Lower leg skin (tissue), 4 donors: ENCODE data around the gene PDS5B. TPM values are rescaled to one million over a fixed set of nuclear protein-coding genes. Genes with fewer than 3 reads are reported as not detected.

Experiments used
- DNase-seq, 2 donors: peaks; one replicate each; pipeline ENCODE4 v3.0.0-alpha.2; 2019; ENCODE audit warnings: low spot score in 2 of 2
- H3K4me3 ChIP-seq: fragments of 200-600 bp; sonication (generic); 2 replicates; pipeline ENCODE4 v1.5.1; 2017; ENCODE audit warnings: mild to moderate bottlenecking, low read depth; ENCODE audit not compliant: poor library complexity, severe bottlenecking
- POLR2A ChIP-seq, 2 donors: fragments of 450-650 bp; IDR thresholded peaks; one replicate each; pipeline ENCODE4 v1.6.1; 2016 to 2017; ENCODE audit warnings: antibody characterized with exemption in 2 of 2, mild to moderate bottlenecking in 1 of 2, moderate library complexity in 1 of 2
- WGBS, 2 donors: methylation state at CpG; one replicate each; pipeline ENCODE4 v1.1.5; 2018; 5-methylcytosine and 5-hydroxymethylcytosine counted together
- intact Hi-C: fragments of 100-400 bp; cut with DNase I; formaldehyde crosslinking; loops from one replicate; pipeline ENCODE4 v1.15.0; 2023; ENCODE audit warnings: low total_unique reads
- total RNA-seq, 4 donors: library from RNA; depleted of rRNA; stranded (reverse); fragments of >200 nt; gene quantifications; one replicate each; pipeline ENCODE4 v1.1.0, GENCODE V29; 2016
- TF ChIP-seq, protein P1 (sequence below), 3 donors: fragments of 450-650 bp; IDR thresholded peaks; one replicate each; pipeline ENCODE4 v1.5.1; 2016; ENCODE audit warnings: antibody characterized with exemption in 3 of 3, mild to moderate bottlenecking in 3 of 3, moderate library complexity in 2 of 3

PDS5B gene
- total RNA-seq, 4 donors from 2014 or later: 18.5 to 25.4 (median 23.4) TPM

DNA sequence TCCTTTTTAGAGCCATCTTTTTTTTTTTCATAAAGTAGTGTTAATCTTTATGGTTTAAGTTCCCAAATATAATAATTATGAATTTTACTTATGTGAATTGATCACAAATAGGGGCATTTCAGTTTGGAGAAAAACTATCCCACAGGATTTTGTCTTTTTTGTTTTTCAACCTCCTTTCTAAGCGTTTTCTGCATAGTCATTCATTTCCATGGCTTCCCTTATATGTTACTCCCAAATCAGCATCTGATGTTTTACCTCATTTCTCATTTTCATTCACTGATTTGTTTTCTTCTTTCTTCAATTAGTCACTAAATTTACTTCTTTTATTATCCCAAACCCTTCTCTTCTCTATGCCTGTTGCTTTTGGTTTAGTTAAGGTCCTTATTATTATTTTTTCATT lies 24.7 kb downstream of the PDS5B start:
- H3K4me3 ChIP-seq: no peak overlapping the region
- intact Hi-C loops: no loop called here
- no peak for DNase-seq
- TF ChIP-seq POLR2A (IDR thresholded peaks at IDR 0.05): no peak
- TF ChIP-seq, protein P1, sequence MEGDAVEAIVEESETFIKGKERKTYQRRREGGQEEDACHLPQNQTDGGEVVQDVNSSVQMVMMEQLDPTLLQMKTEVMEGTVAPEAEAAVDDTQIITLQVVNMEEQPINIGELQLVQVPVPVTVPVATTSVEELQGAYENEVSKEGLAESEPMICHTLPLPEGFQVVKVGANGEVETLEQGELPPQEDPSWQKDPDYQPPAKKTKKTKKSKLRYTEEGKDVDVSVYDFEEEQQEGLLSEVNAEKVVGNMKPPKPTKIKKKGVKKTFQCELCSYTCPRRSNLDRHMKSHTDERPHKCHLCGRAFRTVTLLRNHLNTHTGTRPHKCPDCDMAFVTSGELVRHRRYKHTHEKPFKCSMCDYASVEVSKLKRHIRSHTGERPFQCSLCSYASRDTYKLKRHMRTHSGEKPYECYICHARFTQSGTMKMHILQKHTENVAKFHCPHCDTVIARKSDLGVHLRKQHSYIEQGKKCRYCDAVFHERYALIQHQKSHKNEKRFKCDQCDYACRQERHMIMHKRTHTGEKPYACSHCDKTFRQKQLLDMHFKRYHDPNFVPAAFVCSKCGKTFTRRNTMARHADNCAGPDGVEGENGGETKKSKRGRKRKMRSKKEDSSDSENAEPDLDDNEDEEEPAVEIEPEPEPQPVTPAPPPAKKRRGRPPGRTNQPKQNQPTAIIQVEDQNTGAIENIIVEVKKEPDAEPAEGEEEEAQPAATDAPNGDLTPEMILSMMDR (IDR thresholded peaks at IDR 0.05): no peak
- 83 to 95% methylated on average over 1 of the region's 1 CpG for WGBS, 2 donors

DNA sequence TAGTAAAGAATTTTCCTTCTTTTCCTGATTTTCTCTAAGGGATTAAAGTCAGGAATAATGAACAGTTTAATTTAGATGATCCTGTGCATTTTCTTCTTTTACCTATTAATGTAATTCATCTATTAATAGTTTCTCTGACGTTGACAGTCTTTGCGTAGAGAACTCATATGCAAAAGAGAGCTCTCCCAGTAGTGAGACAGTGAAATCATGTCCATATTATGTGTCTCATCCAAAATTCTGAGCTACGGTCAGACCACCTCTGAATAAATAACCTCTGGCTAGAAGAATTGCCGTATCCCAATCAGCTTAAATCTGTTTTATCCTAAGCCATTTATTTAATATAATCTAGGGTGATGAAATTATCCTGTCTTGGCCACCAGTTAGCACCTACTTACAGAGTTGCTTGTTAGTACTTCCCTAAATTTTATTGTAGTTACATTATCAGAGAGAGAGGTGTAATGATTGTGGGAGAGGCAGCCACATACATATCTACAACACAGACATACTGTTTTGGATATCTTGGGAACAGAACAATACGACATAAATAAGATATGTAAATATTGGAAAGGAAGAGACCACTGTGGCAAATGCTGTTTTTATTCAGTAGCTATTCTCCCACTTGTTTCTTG lies 30.7 kb downstream of the PDS5B start:
- WGBS, 2 donors: 81 to 93% methylated on average over 5 of the region's 5 CpGs
- intact Hi-C loops: no loop called here
- TF ChIP-seq POLR2A (IDR thresholded peaks at IDR 0.05): no peak
- TF ChIP-seq, protein P1 (IDR thresholded peaks at IDR 0.05): no peak
- no peak for DNase-seq
- no peak overlapping the region for H3K4me3 ChIP-seq

DNA sequence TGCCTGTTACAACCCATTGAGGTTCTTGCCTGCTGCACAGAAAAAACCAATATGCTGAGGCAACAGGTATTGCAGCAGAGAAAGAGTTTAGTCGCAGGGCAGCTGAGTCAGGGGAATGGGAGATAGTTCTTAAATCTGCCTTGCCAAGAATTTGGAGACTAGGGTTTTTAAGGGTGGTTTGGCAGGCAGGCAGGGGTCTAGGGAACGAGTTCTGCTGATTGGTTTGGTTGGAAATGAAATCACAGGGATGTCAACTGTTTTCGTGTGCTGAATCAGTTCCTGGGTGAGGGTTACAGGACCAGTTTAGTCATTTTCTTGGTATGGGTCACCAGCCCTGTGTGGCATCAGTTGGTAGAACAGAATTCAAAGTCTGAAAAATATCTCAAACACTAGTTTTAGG lies 36.6 kb downstream of the PDS5B start:
- no peak for DNase-seq
- 92 to 100% methylated on average over 3 of the region's 3 CpGs for WGBS, 2 donors
- intact Hi-C loops: no loop called here
- H3K4me3 ChIP-seq: no peak overlapping the region
- no peak for TF ChIP-seq POLR2A (IDR thresholded peaks at IDR 0.05)
- TF ChIP-seq, protein P1 (IDR thresholded peaks at IDR 0.05): no peak

DNA sequence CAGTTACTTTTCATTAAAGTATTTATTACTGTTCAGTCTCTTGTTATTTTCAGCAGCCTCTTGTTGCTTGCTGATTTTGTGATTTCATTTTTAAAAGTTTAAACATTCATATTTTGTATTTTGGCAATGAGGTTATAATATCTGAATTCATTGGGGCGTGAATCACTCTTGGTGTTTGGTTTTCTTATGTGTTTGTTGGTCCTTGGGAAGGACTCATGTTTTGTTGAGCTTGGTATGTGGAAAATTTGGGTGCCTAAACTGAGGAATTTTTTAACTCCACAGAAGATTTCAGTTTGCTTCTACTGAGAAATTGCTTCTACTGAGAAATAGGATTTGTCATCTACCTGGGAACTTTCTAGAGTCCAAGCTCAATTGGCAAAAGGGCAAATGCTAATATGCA lies 38.2 kb downstream of the PDS5B start:
- intact Hi-C loops: no loop called here
- no peak for DNase-seq
- TF ChIP-seq, protein P1 (IDR thresholded peaks at IDR 0.05): no peak
- TF ChIP-seq POLR2A (IDR thresholded peaks at IDR 0.05): no peak
- 65 to 81% methylated on average over 1 of the region's 1 CpG for WGBS, 2 donors
- H3K4me3 ChIP-seq: no peak overlapping the region

DNA sequence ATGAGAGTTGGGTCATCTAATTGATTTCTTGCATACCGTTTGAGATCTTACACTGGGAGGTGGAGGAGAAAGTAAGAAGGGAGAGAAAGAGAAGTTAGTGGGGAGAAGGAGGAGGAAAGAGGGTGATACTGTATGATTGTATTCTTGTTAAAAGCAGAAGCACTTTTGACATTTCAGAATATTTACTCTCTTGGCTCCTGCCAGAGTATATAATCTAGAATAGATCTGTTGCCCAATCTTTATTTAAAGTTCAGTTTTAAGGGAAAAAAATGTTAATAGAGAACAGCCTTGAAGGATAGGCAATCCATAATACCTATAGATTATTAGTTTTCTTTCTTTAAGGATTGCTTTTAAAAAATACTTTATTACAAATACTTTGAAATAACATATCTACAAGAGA lies 41.5 kb downstream of the PDS5B start:
- intact Hi-C loops: no loop called here
- 30 to 38% methylated on average over 1 of the region's 1 CpG for WGBS, 2 donors
- DNase-seq: no peak
- no peak for TF ChIP-seq POLR2A (IDR thresholded peaks at IDR 0.05)
- TF ChIP-seq, protein P1 (IDR thresholded peaks at IDR 0.05): no peak
- H3K4me3 ChIP-seq: no peak overlapping the region

DNA sequence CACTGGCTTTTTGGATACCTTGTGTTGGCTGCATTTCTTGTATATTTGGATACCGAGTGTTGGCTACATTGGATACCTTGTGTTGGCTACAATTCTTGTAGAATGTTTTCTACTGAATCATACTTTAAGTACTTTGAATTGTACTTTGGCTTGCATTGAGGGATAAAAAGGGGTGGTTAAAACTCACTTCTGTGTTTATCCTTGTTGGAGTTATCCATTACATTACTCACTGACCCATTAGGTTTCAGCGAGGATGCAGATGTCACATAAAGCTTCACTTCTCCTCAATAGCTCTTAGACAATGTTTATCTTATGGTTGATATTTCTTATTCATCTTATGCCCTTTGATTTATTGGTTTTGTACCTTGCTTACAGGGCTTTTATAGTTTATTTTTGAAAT lies 43.1 kb downstream of the PDS5B start:
- no peak for DNase-seq
- TF ChIP-seq, protein P1 (IDR thresholded peaks at IDR 0.05): no peak
- no peak for TF ChIP-seq POLR2A (IDR thresholded peaks at IDR 0.05)
- intact Hi-C loops: no loop called here
- WGBS, 2 donors: 79 to 81% methylated on average over 2 of the region's 2 CpGs
- H3K4me3 ChIP-seq: no peak overlapping the region
